Stimulated activated naive CD4-positive, alpha-beta T cell (primary cell): ENCODE results near the gene FOXK1.
"Not testable (repeated sequence)": the region's sequence is repeated elsewhere in the genome, so short reads cannot be mapped to it uniquely, and the experiment has no call there.

Experiments used
- DNase-seq, 6 experiments: peaks; one replicate each; lab custom pipeline; 2025; lab: John Stamatoyannopoulos, UW

Gene FOXK1

DNA sequence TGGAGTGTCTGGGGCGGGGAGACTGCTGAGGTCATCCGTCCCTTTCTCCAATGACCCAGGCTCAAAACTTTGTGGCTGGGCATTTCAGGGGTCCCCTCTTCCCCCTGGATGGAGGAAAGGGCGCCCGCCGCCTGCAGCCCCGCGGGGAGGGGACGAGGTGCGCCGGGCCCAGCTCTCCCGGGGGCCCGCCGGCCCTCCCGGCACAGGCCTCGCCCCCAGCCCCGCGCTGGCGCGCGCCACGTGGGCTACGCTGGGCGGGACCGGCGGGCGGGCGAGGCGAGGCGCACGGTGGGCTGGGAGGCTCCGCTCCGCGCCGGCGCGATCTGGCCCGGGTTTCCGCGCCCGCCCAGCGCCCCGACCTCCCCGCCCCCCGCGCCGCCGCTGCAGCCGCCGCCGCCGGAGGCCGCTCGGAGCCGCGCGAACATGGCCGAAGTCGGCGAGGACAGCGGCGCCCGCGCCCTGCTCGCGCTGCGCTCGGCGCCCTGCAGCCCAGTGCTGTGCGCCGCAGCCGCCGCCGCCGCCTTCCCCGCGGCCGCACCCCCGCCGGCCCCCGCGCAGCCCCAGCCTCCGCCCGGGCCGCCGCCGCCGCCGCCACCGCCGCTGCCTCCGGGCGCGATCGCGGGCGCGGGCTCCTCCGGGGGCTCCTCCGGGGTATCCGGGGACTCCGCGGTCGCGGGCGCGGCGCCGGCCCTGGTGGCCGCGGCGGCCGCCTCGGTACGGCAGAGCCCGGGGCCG, at the start of gene FOXK1:
Gene FOXK1, plus strand, starts transcription at position 410 of the 735 bp plus-strand sequence. Its CDS starts 14 bp downstream, at position 424.
- peak; percentile 53 to 78 (median 74) for DNase-seq

- no peak for DNase-seq
Observed at GRCh38 chr7:4633012-4633411, 49.1 kb upstream of the FOXK1 start.

- DNase-seq: no peak
Observed at GRCh38 chr7:4634166-4634565, 47.9 kb upstream of the FOXK1 start.

GRCh38 chr7:4638781-4639575, 43.1 kb upstream of the FOXK1 start:
- no peak for DNase-seq

DNA sequence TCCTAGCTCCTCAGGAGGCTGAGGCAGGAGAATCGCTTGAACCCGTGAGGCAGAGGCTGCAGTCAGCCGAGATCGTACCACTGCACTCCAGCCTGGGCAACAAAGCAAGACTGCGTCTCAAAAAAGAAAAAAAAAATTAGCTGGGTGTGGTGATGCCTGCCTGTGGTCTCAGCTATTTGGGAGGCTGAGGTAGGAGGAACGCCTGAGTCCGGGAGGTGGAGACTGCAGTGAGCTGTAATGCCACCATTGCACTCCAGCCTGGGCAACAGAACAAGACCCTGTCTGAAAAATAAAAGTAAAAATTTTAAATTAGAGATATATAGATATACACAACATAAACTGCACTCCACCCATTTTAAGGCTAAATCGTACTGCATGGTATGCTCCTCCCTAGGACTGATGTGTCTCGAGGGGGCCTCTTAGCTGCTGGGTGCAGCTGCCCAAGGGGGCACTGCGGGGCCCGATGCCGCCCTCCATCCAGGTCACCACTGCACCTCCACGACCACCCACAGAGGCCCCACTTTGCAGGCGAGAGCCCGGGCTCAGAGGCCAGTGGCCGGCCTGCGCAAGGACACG, 40.9 kb upstream of the FOXK1 start:
- no peak for DNase-seq

- DNase-seq: peak; percentile 92 to 99 (median 96)
Observed at GRCh38 chr7:4641667-4642467, 40.2 kb upstream of the FOXK1 start.

DNA sequence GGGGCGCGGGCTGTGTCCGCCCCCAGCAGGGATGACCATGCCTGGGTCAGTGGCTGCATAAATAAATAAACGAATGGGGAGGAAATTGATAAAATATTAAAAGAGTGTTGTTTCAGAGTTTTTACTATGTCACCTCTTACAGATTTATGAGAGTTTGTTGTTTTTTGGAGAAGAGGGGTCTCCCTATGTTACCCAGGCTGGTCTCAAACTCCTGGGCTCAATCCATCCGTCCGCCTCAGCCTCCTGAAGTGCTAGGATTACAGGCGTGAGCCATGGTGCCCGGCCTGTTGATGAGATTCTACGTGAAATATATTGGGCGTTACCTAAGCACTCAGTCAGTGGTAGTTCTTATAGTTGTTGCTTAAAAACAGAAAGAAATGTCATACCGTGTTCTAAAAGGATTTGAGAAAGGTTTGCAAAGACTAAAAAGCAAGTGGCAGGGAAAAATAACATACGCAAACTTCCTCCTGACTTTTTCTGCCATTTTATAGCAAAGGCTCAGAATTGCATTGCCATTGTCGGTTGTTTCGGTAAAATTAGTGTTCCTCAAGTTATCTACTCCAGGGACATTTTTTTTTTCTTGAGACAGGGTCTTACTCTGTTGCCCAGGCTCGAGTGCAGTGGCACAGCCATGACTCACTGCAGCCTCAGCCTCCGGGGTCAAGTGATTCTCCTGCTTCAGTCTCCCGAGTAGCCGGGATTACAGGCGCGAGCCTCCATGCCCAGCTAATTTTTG, 39.5 kb upstream of the FOXK1 start:
- peak in 1 of 6 experiments; percentile 28 for DNase-seq

DNA sequence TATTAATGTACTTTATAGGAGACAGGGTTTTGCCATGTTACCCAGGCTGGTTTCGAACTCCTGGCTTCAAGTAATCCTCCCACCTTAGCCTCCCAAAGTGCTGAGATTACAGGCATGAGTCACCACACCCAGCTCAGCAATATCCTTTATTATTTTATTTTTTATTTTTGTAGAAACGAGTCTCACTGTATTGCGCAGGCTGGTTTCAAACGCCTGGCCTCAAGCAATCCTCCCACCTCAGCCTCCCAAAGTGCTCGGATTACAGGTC, 39.0 kb upstream of the FOXK1 start:
- DNase-seq: not testable (repeated sequence)

DNA sequence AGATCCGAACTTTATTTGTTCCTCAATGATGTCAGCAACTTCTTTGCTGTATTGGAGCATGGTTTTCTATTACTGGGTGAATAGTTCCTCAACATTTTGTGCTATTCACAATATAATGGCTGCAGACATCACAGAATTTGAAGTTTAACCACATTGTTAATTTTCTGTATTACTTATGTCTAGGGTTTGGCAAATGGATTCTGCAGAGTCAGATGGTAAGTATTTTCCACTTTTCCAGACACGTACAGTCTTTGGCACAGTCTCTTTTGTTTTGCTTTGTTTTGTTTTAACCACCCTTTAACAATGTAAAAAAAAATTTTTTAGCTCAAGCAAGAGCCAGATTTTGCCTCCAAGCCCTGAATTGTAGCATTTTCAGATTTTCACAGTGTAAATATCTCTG, 36.8 kb upstream of the FOXK1 start:
- no peak for DNase-seq

GRCh38 chr7:4648111-4648510, 34.0 kb upstream of the FOXK1 start:
- no peak for DNase-seq

DNA sequence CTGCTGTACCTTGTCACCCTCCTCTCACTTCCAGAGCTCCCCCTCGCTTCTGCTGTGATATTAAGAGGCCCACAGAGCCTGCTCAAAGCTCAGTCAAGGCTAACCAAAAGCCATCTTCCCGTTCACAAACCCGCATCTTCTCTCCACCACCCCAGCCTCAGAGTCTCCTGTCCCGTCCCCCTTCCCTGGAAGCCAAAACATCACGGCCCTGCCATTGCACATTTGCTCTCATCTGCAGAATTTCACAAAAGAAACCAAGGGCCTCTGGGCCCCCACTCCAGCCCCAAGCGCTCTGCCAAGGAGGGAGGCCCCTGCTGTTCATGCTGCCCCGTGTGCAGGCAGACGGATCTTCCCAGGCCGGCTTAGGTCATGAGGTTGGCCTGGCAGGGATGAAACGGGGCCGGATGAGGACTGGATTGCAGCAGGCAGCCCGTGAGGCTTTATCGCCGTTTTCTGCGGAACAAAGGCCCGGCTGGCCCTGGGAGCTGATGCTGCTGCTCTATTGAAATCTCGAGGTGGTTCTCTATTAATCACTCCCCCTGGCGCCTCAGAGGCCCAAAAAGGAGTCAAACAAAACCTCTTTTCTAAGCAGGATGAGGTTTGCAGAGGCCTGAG, 31.6 kb upstream of the FOXK1 start:
- DNase-seq: no peak

DNA sequence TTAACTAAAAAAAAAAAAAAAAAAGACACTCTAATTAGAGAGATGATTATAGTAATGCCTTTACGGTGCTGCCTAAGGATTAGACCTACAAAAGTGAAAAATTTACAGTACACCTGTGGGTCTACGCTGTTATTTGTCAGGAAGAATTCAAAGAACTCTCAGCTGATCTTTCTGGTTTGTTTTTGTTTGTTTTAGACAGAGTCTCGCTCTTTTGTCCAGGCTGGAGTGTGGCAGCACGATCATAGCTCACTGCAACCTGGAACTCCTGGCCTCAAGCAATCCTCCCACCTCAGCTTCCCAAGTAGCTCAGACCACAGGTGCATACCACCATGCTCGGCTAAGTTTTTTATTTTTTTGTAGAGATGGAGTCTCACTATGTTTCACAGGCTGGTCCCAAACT, 28.3 kb upstream of the FOXK1 start:
- no peak for DNase-seq

DNA sequence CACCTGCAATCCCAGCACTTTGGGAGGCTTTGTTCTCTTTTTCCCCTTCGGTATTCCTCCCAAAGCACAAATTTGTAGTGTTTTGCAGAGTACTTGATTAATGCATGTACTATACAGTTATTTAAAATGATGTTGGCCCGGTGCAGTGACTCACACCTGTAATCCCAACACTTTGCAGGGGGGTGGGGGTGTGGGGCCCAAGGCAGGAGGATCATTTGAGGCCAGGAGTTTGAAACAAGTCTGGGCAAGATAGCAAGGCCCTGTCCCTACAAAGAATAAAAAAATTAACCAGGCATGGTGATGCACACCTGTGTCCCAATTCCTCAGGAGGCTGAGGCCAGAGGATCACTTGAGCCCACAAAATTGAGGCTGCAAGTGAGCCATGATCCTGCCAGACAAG, 26.8 kb upstream of the FOXK1 start:
- DNase-seq: no peak

DNA sequence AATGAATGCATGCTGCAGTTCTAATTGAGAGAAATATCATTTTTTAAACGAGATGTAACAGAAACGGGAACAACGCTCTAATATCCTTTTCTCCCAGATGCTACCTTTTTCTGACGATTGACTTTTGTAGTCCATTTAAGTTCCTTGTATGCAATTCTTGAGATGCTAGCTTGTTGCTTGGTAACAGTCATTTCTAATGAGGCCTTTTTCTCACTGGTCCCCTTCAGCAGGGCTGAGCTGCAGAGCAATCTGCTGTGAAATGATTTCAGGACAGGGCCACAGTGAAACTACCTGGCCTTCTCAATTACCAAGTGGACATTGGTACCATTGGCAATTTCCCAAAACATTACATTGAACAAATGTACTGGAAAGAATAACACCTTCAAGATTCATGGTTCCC, 26.2 kb upstream of the FOXK1 start:
- DNase-seq: no peak

DNA sequence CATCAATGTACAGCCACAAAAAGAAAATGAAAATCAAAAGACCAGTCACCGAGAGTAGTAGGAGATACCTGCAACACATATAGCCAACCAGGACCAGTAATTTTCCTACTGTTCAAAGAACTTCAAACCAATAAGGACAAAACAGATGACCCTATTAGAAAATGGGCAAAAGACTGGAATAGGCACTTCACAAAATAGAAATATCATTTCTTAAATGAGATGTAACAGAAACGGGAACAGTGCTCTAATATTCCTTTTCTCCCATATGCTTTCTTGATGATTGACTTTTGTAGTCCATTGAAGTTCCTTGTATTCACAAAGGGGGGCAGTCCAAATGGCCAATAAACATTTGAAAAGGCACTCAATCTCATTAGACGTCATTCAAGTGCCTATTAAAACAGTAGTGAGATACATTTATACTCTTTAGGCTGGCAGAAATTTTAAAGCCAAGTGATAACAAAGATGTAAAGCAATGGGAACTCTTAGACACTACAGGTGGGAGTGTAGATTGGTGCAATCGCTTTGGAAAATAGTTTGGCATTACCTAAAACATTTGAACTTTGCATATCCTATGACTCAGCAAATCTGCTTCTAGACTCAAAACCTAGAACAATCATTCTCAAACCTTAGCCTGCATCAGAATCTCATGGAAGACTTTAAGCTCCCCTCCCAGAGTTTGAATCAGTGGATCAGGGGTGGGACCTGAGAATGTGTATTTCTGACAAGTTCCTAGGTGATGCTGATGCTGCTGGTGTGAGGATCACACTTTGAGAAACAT, 24.3 kb upstream of the FOXK1 start:
- DNase-seq: no peak

DNA sequence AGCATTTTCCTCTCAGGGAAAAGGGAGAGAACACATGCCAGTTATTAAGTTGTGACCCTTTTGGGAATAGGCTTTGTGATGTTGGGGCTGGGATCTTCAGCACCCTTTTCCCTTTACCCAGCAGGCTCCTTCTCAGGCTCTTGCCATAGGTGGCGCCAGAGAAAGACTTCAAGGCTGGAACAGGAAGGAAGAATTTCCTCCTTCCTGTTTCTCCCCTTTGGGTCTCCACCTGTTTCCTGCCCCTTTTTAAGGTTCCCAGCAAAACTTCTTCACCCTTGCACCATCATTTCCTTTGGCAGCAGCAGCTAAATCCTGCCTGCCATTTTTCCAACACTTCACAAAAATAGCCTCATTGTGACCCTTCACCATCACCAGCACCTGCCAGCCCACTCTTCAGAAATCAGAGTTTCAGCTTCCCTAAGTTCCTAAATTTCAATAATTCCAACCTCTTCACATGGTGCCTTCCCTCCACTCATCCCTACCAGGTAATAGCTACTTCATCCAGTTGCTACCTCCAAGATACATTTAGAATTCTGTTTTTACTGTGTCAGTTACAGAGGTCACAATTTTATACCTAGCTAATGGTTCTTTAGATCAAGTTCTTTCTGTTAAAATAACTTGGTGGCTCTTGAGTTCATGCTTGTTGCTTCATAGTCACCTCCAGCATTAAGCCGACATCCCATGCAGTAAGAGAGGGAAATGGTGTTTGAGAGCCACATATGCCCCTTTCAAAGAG, 22.4 kb upstream of the FOXK1 start:
- DNase-seq: no peak

- DNase-seq: no peak
Observed at GRCh38 chr7:4661871-4662270, 20.2 kb upstream of the FOXK1 start.

- no peak for DNase-seq
Observed at GRCh38 chr7:4663239-4664018, 18.7 kb upstream of the FOXK1 start.

GRCh38 chr7:4665661-4666060, 16.4 kb upstream of the FOXK1 start:
- no peak for DNase-seq
